GM12872 (cell line): ENCODE data around the gene ABCF2.

ENCODE experiments used
- TF ChIP-seq, protein P1 (sequence below): IDR thresholded peaks from 3 replicates; pipeline ENCODE4 v1.5.1; 2011; ENCODE audit warnings: low read depth, mild to moderate bottlenecking, low read length, moderate library complexity; ENCODE audit not compliant: insufficient read depth

ABCF2 gene

DNA sequence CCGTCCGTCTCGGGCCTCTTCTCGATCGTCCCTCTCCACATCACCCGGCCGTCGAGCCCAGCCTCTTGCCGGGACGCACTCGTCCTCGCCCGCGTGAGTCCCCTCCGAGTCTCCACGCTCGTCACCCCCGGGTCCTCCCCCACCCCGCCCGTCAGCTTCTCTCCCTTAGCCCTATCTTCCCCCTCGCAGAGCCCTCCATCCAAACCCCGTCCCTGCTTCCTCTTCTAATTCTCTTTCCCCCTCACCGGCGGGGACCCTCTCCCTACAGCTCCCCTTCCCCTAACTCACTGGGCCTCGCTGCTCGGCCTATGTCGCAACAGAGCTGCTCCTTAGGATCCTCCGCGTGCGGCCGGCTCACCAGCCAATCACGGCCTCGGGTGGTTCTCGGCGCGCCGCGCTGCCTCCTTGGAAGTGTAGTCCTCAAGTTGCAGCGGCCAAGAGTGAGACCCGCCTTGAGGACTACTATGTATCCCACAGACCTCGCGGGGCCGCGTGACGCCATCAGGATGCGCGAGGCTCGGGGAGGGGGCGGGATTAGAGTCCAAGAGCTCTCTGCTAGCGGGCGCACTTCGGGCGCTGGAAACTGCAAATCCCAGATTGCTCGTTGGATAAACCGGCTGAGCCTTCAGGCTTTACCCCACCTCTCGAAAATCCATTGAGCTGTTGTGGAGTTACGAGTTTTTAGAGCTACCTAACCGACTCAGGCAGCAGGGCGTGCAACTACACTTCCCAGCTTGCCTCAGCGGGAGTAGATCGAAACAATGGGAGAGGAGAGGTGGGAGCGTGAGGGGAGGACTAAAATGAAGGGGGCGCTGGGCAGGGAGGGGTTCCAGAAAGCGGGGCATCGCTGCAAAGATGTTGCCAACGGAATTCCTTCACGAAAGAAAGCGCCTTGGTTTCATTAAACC, at the start of gene ABCF2:
TSS of gene ABCF2 (minus strand) at position 331 of the 908 bp plus-strand sequence. CDS start 747 bp downstream, outside the sequence.
- TF ChIP-seq, protein P1, sequence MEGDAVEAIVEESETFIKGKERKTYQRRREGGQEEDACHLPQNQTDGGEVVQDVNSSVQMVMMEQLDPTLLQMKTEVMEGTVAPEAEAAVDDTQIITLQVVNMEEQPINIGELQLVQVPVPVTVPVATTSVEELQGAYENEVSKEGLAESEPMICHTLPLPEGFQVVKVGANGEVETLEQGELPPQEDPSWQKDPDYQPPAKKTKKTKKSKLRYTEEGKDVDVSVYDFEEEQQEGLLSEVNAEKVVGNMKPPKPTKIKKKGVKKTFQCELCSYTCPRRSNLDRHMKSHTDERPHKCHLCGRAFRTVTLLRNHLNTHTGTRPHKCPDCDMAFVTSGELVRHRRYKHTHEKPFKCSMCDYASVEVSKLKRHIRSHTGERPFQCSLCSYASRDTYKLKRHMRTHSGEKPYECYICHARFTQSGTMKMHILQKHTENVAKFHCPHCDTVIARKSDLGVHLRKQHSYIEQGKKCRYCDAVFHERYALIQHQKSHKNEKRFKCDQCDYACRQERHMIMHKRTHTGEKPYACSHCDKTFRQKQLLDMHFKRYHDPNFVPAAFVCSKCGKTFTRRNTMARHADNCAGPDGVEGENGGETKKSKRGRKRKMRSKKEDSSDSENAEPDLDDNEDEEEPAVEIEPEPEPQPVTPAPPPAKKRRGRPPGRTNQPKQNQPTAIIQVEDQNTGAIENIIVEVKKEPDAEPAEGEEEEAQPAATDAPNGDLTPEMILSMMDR, result no peak

- TF ChIP-seq, protein P1, result no peak
Measured at GRCh38 chr7:151275813-151276577, 49.0 kb upstream of the ABCF2 start.

GRCh38 chr7:151274936-151275812, 48.2 kb upstream of the ABCF2 start:
- TF ChIP-seq, protein P1, result no peak

DNA sequence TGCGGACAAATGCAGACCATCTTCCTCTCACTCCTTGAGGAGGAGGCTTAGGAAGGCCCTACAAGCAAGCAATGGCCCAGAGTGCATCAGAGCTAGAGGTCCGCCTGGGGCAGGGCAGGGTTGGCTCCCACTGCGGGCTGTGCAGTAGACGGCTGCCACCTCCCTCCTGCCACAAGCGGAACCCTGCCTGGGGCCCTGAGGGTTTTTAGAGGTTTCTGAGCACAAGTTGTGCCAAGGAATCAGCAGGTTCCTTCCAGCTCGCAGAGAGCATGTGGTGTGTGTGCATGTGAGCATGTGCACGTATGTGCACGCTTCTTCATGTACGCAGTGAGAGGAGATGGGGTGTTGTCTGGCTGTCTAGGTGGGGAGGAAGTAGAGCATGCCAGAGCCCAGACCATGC, 47.4 kb upstream of the ABCF2 start:
- TF ChIP-seq, protein P1, result no peak

- TF ChIP-seq, protein P1, result no peak
Measured at GRCh38 chr7:151273651-151274390, 46.8 kb upstream of the ABCF2 start.

DNA sequence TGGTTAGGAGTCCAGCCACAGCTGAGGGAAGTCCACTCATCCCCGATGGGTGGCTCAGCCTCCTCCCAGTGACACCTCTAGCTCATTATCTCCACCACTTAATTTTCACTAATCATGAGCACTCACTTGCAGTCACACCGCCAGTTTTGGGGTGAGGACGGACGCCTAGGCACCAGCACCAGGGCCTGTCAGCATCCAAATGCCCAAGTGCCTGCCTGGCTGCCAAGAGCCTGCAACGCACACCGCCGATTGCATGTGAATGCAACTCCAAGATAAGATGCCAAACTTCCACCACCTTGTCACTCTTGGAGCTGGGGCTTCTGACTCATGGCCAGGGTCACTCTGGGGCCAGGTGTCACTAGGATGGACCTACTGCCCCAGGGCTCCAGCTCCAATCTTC, 45.9 kb upstream of the ABCF2 start:
- TF ChIP-seq, protein P1, result no peak
